B cell (primary cell): ENCODE results near the gene RNGTT. TPM values are rescaled to one million over a fixed set of nuclear protein-coding genes. Genes with fewer than 3 reads are reported as not detected.
"Not testable (repeated sequence)": the region's sequence is repeated elsewhere in the genome, so short reads cannot be mapped to it uniquely, and the experiment has no call there.

Experiments
- ATAC-seq: fragments of 200-7000 bp; cut with Tn5 transposase; one replicate; pipeline ENCODE4 v1.10.0; 2021; ENCODE audit warnings: low read depth, mild to moderate bottlenecking, moderate number of reproducible peaks, moderate library complexity
- CTCF ChIA-PET: fragments of 350-600 bp; sonication (Branson Sonifier 250); formaldehyde crosslinking; loops from one replicate; lab custom pipeline; 2021; ENCODE audit warnings: antibody characterized with exemption, inconsistent platforms; lab: Charles Lee
- POLR2A ChIA-PET: fragments of 350-600 bp; sonication (Branson Sonifier 250); formaldehyde crosslinking; loops from one replicate; lab custom pipeline; 2021; ENCODE audit warnings: antibody characterized with exemption; lab: Charles Lee
- DNase-seq: peaks from one replicate; pipeline ENCODE4 v3.0.0; 2013
- H2AFZ ChIP-seq: 2 replicates; pipeline ENCODE4 v1.6.1; 2012; ENCODE audit warnings: mild to moderate bottlenecking, low read depth, low read length; ENCODE audit not compliant: insufficient read depth, poor library complexity, severe bottlenecking
- H3K27ac ChIP-seq, 2 donors: 1 replicate in 1 of 2; 2 replicates in 1 of 2; pipeline ENCODE4 v1.5.1; 2012 to 2013; ENCODE audit warnings: low read length in 2 of 2, mild to moderate bottlenecking in 2 of 2, moderate library complexity in 1 of 2
- H3K27me3 ChIP-seq, 4 experiments: fragments of 200-600 bp in 1 of 4; sonication (generic) in 1 of 4; replicated peaks in 1 of 4; 1 replicate in 2 of 4; 2 replicates in 2 of 4; pipeline versions ENCODE4 v1.6.1 to v1.7.0; 2013 to 2016; ENCODE audit warnings: low read length in 3 of 4, mild to moderate bottlenecking in 2 of 4, mixed read lengths in 1 of 4, moderate library complexity in 1 of 4; ENCODE audit not compliant: insufficient read depth in 4 of 4, control insufficient read depth in 3 of 4; ENCODE audit errors: control extremely low read depth in 1 of 4
- H3K36me3 ChIP-seq, 2 experiments: replicated peaks in 1 of 2; 1 replicate in 1 of 2; 2 replicates in 1 of 2; pipeline versions ENCODE4 v1.6.1 to v1.7.1; 2013; ENCODE audit warnings: low read length in 1 of 2; ENCODE audit not compliant: insufficient read depth in 2 of 2, control insufficient read depth in 1 of 2; ENCODE audit errors: control extremely low read depth in 1 of 2, extremely low read depth in 1 of 2
- H3K4me1 ChIP-seq, 2 donors: fragments of 200-600 bp in 1 of 2; sonication (generic) in 1 of 2; 1 replicate in 1 of 2; 2 replicates in 1 of 2; pipeline versions ENCODE4 v1.5.1 to v1.6.1; 2013 to 2017; ENCODE audit warnings: low read length in 2 of 2; ENCODE audit not compliant: control insufficient read depth in 2 of 2, insufficient read depth in 2 of 2
- H3K4me2 ChIP-seq: replicated peaks from 2 replicates; pipeline ENCODE3; 2012; ENCODE audit warnings: mild to moderate bottlenecking, low read depth, low read length; ENCODE audit not compliant: poor library complexity, severe bottlenecking
- H3K4me3 ChIP-seq, 5 experiments: fragments of 200-600 bp in 1 of 5; sonication (generic) in 1 of 5; 1 replicate in 3 of 5; 2 replicates in 2 of 5; pipeline versions ENCODE4 v1.5.1 to v1.7.0; 2011 to 2016; ENCODE audit warnings: low read length in 4 of 5, mild to moderate bottlenecking in 4 of 5, low read depth in 2 of 5, control low read depth in 1 of 5, moderate library complexity in 1 of 5; ENCODE audit not compliant: insufficient read depth in 1 of 5; ENCODE audit errors: control extremely low read depth in 1 of 5, extremely low read depth in 1 of 5
- H3K79me2 ChIP-seq: fragments of 200-600 bp; sonication (generic); one replicate; pipeline ENCODE4 v1.6.0; 2016; ENCODE audit warnings: low read length; ENCODE audit not compliant: control insufficient read depth, insufficient read depth
- H3K9ac ChIP-seq: fragments of 200-600 bp; sonication (generic); 2 replicates; pipeline ENCODE4 v1.6.1; 2017; ENCODE audit warnings: mild to moderate bottlenecking, low read length, moderate library complexity
- H3K9me3 ChIP-seq, 3 donors: one replicate each; pipeline versions ENCODE4 v1.6.1 to v1.7.1; 2013; ENCODE audit warnings: low read length in 2 of 3; ENCODE audit not compliant: control insufficient read depth in 2 of 3, insufficient read depth in 1 of 3; ENCODE audit errors: control extremely low read depth in 1 of 3
- H4K20me1 ChIP-seq: 2 replicates; pipeline ENCODE4 v1.6.0; 2012; ENCODE audit warnings: mild to moderate bottlenecking, low read length; ENCODE audit not compliant: insufficient read depth, control insufficient read depth, poor library complexity, severe bottlenecking
- H3K27ac Mint-ChIP-seq: one replicate; pipeline ENCODE4 v1.8.0; 2021; ENCODE audit warnings: mixed read lengths
- H3K27me3 Mint-ChIP-seq: one replicate; pipeline ENCODE4 v1.8.0; 2021; ENCODE audit warnings: mixed read lengths
- H3K4me1 Mint-ChIP-seq: one replicate; pipeline ENCODE4 v1.8.0; 2021; ENCODE audit warnings: mixed read lengths
- H3K4me3 Mint-ChIP-seq: one replicate; pipeline ENCODE4 v1.8.0; 2021; ENCODE audit warnings: mixed read lengths
- H3K9me3 Mint-ChIP-seq: one replicate; pipeline ENCODE4 v1.8.0; 2022; ENCODE audit warnings: mixed read lengths; ENCODE audit not compliant: insufficient read depth
- EZH2 ChIP-seq: IDR thresholded peaks from 2 replicates; pipeline ENCODE4 v1.6.1; 2012; ENCODE audit warnings: borderline replicate concordance, low read depth, mild to moderate bottlenecking, moderate library complexity, low read length; ENCODE audit not compliant: insufficient read depth, poor library complexity, severe bottlenecking
- WGBS: methylation state at CpG from one replicate; pipeline ENCODE4 v1.1.5; 2013; ENCODE audit warnings: missing lambda C conversion rate; ENCODE audit not compliant: insufficient coverage; 5-methylcytosine and 5-hydroxymethylcytosine counted together
- intact Hi-C: fragments of 100-400 bp; cut with micrococcal nuclease; formaldehyde crosslinking; loops from one replicate; pipeline ENCODE4 v1.10.0; 2022
- polyA plus RNA-seq: library from polyadenylated mRNA; depleted of rRNA; stranded (reverse); fragments of >200 nt; gene quantifications from 2 replicates; pipeline ENCODE4 v1.2.3, GENCODE V29; 2012
- total RNA-seq, 2 donors: library from RNA; stranded (reverse); fragments of 120-200 nt in 1 of 2; gene quantifications; 1 replicate in 1 of 2; 2 replicates in 1 of 2; pipeline versions ENCODE4 v1.2.3 to v1.2.4, GENCODE V29; 2013 to 2022
- TF ChIP-seq, protein P1 (sequence below): fragments of 200-600 bp; IDR thresholded peaks from one replicate; pipeline ENCODE4 v1.8.0; 2022; ENCODE audit warnings: antibody characterized with exemption, mild to moderate bottlenecking

Gene RNGTT
- total and polyA plus RNA-seq, 2 donors (not counting 1 experiment from before 2014, with no cell fraction given): 10.8 to 29.1 TPM

DNA sequence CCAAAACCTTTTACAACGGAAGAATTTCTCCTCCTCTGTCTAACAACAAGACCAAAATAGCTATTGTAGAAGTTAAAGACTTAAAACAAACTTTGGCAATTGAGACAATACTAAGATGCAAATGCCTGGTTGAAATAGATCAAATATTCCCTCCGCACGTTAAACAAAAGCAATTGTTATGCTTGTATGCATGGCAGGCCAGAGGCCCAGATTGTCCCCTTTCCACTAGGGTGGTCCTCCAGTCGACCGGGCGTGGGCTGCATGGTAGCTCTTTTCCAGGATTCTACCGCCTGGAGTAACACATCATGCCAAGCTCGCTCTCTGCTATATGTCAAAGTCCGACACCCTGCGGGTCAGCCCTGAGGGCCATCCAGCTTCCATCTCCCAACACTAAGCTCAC lies 234.7 kb downstream of the RNGTT start:
- no peaks in the 10 kb centered on the region for H3K27me3 Mint-ChIP-seq
- Histone ChIP-seq H3K9me3 (no peaks in the 10 kb centered on the region), H3K36me3 (peaks cover 2% of the 10 kb centered on the region in 2 experiments), H3K79me2 (peaks cover 2% of the 10 kb centered on the region), H3K27ac (no peak overlapping the region), H3K27me3 (no peaks in the 10 kb centered on the region), H4K20me1 (peaks cover 4% of the 10 kb centered on the region), H3K9ac (no peak overlapping the region), H3K4me1 (peaks cover 0 to 6% of the 10 kb centered on the region in 2 donors), H2AFZ (no peak overlapping the region), H3K4me2 (no peak overlapping the region), H3K4me3 (no peak overlapping the region)
- H3K27ac Mint-ChIP-seq: no peak overlapping the region
- TF ChIP-seq EZH2: no peak
- TF ChIP-seq, protein P1, sequence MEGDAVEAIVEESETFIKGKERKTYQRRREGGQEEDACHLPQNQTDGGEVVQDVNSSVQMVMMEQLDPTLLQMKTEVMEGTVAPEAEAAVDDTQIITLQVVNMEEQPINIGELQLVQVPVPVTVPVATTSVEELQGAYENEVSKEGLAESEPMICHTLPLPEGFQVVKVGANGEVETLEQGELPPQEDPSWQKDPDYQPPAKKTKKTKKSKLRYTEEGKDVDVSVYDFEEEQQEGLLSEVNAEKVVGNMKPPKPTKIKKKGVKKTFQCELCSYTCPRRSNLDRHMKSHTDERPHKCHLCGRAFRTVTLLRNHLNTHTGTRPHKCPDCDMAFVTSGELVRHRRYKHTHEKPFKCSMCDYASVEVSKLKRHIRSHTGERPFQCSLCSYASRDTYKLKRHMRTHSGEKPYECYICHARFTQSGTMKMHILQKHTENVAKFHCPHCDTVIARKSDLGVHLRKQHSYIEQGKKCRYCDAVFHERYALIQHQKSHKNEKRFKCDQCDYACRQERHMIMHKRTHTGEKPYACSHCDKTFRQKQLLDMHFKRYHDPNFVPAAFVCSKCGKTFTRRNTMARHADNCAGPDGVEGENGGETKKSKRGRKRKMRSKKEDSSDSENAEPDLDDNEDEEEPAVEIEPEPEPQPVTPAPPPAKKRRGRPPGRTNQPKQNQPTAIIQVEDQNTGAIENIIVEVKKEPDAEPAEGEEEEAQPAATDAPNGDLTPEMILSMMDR: no peak
- ATAC-seq: no peak
- H3K4me3 Mint-ChIP-seq: no peak overlapping the region
- 95% methylated on average over 9 of the region's 10 CpGs for WGBS
- CTCF ChIA-PET: interaction anchor here (1.0 kb wide), 1 partner anchor 23 kb away, joined by 3 read pairs; no protein-coding TSS in a partner anchor
- H3K9me3 Mint-ChIP-seq: no peaks in the 10 kb centered on the region
- peaks cover 13% of the 10 kb centered on the region for H3K4me1 Mint-ChIP-seq
- intact Hi-C loops: no loop called here
- POLR2A ChIA-PET: no interaction called here
- DNase-seq: no peak

DNA sequence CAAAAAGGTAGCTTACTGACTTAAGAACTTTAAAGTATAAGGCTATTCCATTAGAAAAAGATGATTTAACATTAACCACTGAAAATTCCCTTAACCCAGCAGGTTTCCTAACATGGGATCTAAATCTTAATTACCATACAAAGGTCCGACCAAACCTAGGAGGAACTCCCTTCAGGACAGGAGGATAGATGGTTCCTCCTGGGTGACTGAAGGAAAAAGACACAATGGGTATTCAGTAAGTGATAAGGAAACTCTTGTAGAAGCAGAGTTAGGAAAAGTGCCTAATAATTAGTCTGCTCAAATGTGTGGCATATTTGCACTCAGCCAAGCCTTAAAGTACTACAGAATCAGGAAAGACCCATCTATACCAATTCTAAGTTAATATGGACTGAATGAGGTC lies 237.0 kb downstream of the RNGTT start:
- H3K4me1 Mint-ChIP-seq, H3K4me3 ChIP-seq, DNase-seq, H3K9me3 Mint-ChIP-seq, intact Hi-C loops, CTCF ChIA-PET, H3K4me1 ChIP-seq, H3K79me2 ChIP-seq, H3K4me3 Mint-ChIP-seq, H3K27me3 ChIP-seq, H3K4me2 ChIP-seq, H3K9me3 ChIP-seq, H2AFZ ChIP-seq, ATAC-seq, H3K27ac Mint-ChIP-seq, H3K36me3 ChIP-seq, H3K9ac ChIP-seq, POLR2A ChIA-PET, H4K20me1 ChIP-seq, H3K27me3 Mint-ChIP-seq, H3K27ac ChIP-seq: not testable (repeated sequence)
- no CpG with 5 or more reads among the region's 1 CpG for WGBS
